PFSK-1 (cell line): ENCODE measurements around the gene PPP1R7.

Experiments used
- POLR2AphosphoS5 ChIP-seq: IDR thresholded peaks from 2 replicates; pipeline ENCODE4 v1.6.1; 2012; ENCODE audit warnings: low read depth, mild to moderate bottlenecking, control low read depth, low read length, moderate library complexity
- REST ChIP-seq, 2 experiments: IDR thresholded peaks; 2 replicates each; pipeline versions ENCODE4 v1.6.1 to v1.8.0; 2011 to 2012; ENCODE audit warnings: low read depth in 2 of 2, low read length in 2 of 2, control low read depth in 1 of 2, inconsistent platforms in 1 of 2, mild to moderate bottlenecking in 1 of 2, moderate library complexity in 1 of 2; ENCODE audit not compliant: insufficient read depth in 1 of 2
- TAF1 ChIP-seq: IDR thresholded peaks from 2 replicates; pipeline ENCODE4 v1.6.1; 2012; ENCODE audit warnings: low read length, control low read depth, borderline replicate concordance; ENCODE audit not compliant: insufficient read depth

- no peak for TF ChIP-seq REST (IDR thresholded peaks at IDR 0.05; ENCODE audit: insufficient read depth in 1 of 2, low read depth in 2 of 2, low read length in 2 of 2)
- no peak for TF ChIP-seq POLR2AphosphoS5
- no peak for TF ChIP-seq TAF1
Observed at GRCh38 chr2:241111440-241111805, 38.8 kb upstream of the PPP1R7 start.
